DOHH2 (cell line): Measurements from ENCODE around the gene TMEM256.
"Not testable (repeated sequence)": the region's sequence is repeated elsewhere in the genome, so short reads cannot be mapped to it uniquely, and the experiment has no call there.

ENCODE experiments used
- H3F3A ChIP-seq: fragments of 200-600 bp; sonication (generic), shearing (Covaris generic); 2 replicates; pipeline ENCODE4 v1.6.0; 2016; ENCODE audit warnings: antibody characterized with exemption, mild to moderate bottlenecking; ENCODE audit not compliant: control insufficient read depth, insufficient read depth
- H3K27ac ChIP-seq: fragments of 200-600 bp; sonication (generic); 2 replicates; pipeline ENCODE4 v1.5.1; 2014; ENCODE audit warnings: low read depth, mild to moderate bottlenecking, low read length, moderate library complexity
- H3K27me3 ChIP-seq: fragments of 200-600 bp; sonication (generic); 2 replicates; pipeline ENCODE4 v1.6.1; 2014; ENCODE audit warnings: mild to moderate bottlenecking, low read length, mixed read lengths; ENCODE audit not compliant: control insufficient read depth
- H3K36me3 ChIP-seq: fragments of 200-600 bp; sonication (generic); 2 replicates; pipeline ENCODE4 v1.6.1; 2014; ENCODE audit warnings: mild to moderate bottlenecking, low read length, moderate library complexity, mixed read lengths; ENCODE audit not compliant: control insufficient read depth
- H3K4me1 ChIP-seq: fragments of 200-600 bp; sonication (generic); 2 replicates; pipeline ENCODE4 v1.6.1; 2014; ENCODE audit warnings: mild to moderate bottlenecking, low read length, mixed read lengths; ENCODE audit not compliant: control insufficient read depth
- H3K4me2 ChIP-seq: fragments of 200-600 bp; sonication (generic); 2 replicates; pipeline ENCODE4 v1.6.0; 2014; ENCODE audit warnings: mild to moderate bottlenecking, low read length, moderate library complexity
- H3K4me3 ChIP-seq: fragments of 200-600 bp; sonication (generic); 2 replicates; pipeline ENCODE4 v1.5.1; 2014; ENCODE audit warnings: mild to moderate bottlenecking, low read length, mixed read lengths
- H3K79me2 ChIP-seq: fragments of 200-600 bp; sonication (generic); 2 replicates; pipeline ENCODE4 v1.6.1; 2014; ENCODE audit warnings: mild to moderate bottlenecking, low read length, mixed read lengths; ENCODE audit not compliant: control insufficient read depth
- H3K9me2 ChIP-seq: fragments of 200-600 bp; sonication (generic); replicated peaks from 2 replicates; pipeline ENCODE4 v1.6.1; 2014; ENCODE audit warnings: mild to moderate bottlenecking, low read length, mixed read lengths; ENCODE audit not compliant: control insufficient read depth
- H3K9me3 ChIP-seq: fragments of 200-600 bp; sonication (generic); 2 replicates; pipeline ENCODE4 v1.6.1; 2014; ENCODE audit warnings: antibody characterized with exemption, low read length, mixed read lengths; ENCODE audit not compliant: control insufficient read depth, insufficient read depth
- H4K20me1 ChIP-seq: fragments of 200-600 bp; sonication (generic); 2 replicates; pipeline ENCODE4 v1.6.0; 2014; ENCODE audit warnings: low read depth, mild to moderate bottlenecking, antibody characterized with exemption, low read length, moderate library complexity; ENCODE audit not compliant: control insufficient read depth, insufficient read depth
- CTCF ChIP-seq: fragments of 200-600 bp; sonication (generic); IDR thresholded peaks from one replicate; pipeline ENCODE4 v1.5.1; 2014; ENCODE audit warnings: antibody characterized with exemption, mild to moderate bottlenecking, low read depth, low read length; ENCODE audit not compliant: poor library complexity, severe bottlenecking
- EZH2phosphoT487 ChIP-seq: fragments of 200-600 bp; sonication (generic); IDR thresholded peaks from 2 replicates; pipeline ENCODE4 v1.6.1; 2017; ENCODE audit warnings: borderline replicate concordance, mild to moderate bottlenecking, antibody characterized with exemption, low read length, moderate library complexity, mixed read lengths

The TMEM256 gene

DNA sequence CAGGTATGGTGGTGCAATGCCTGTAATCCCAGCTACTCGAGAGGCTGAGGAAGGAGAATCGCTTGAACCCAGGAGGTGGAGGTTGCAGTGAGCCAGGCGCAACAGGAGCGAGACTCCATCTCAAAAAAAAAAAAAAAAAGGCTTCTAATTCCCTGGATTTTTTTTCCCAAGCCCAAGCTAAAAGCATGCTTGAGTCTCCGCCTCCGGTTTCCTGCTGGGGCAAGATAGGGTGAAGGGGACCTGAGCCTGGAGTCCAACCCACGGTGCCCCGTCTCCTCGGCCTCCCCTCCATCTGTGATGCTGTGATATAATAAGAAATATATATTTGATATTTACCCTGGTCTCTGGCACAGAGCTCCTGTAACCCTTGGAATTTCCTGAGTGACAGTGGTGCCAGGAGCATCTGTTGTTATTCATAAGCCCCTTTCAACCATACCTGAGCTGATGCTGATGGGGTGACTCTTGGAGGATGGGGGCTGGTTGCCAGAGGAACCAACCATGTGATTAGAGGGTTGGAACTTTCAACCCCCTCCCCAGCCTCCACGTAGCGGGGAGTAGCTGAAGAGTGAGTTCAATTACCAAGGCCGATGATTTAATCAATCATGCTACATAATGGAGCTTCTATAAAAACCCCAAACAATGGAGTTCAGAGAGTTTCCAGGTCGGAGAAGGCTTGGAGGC, 35.8 kb downstream of the TMEM256 start:
- no peaks in the 10 kb centered on the region for H3K9me2 ChIP-seq
- H3K4me1 ChIP-seq, result no peaks in the 10 kb centered on the region
- no peaks in the 10 kb centered on the region for H3K9me3 ChIP-seq
- no peak overlapping the region for H3K4me3 ChIP-seq
- H4K20me1 ChIP-seq, result no peaks in the 10 kb centered on the region
- TF ChIP-seq CTCF (no peak), EZH2phosphoT487 (no peak)
- H3K27me3 ChIP-seq, result peaks cover 11% of the 10 kb centered on the region; the same call in 1 of the 2 replicates
- no peaks in the 10 kb centered on the region for H3K36me3 ChIP-seq
- H3F3A ChIP-seq, result no peaks in the 10 kb centered on the region
- no peak overlapping the region for H3K27ac ChIP-seq
- H3K4me2 ChIP-seq, result no peak overlapping the region
- H3K79me2 ChIP-seq, result no peaks in the 10 kb centered on the region

DNA sequence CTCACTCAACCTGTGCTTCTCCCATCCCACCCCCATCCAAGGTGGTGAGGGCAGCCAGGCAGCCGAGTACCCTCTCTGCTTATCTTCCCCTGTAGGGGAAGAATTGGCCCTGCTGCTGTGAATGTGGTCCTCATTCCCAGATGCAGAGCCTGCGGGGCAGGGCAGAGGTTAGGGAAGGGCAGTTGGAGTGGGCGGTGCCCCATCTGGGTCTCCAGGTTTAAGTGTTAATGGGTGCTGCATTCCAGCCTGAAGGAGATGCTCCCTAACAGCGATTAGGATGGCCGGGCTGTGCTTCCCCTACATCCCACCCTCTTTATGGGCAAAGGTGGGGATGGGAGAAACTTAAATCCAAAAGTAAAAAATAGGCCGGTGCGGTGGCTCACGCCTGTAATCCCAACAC, 36.8 kb downstream of the TMEM256 start:
- Histone ChIP-seq H3K36me3 (no peaks in the 10 kb centered on the region), H3K4me1 (no peaks in the 10 kb centered on the region)

GRCh38 chr17:7365963-7366362, 37.9 kb downstream of the TMEM256 start:
- not testable (repeated sequence) for H3K27me3 ChIP-seq, H3K4me2 ChIP-seq

More for the DNA sequence above, 36.8 kb downstream of the TMEM256 start:
- no peak overlapping the region for H3K27ac ChIP-seq
- no peaks in the 10 kb centered on the region for H3F3A ChIP-seq
- no peak for TF ChIP-seq EZH2phosphoT487
- no peak for TF ChIP-seq CTCF
- no peaks in the 10 kb centered on the region for H4K20me1 ChIP-seq
- no peaks in the 10 kb centered on the region for H3K79me2 ChIP-seq
- no peak overlapping the region for H3K4me3 ChIP-seq
- H3K27me3 ChIP-seq, result peaks cover 8% of the 10 kb centered on the region; the same call in 1 of the 2 replicates
- no peak overlapping the region for H3K4me2 ChIP-seq
- no peaks in the 10 kb centered on the region for H3K9me2 ChIP-seq
- no peaks in the 10 kb centered on the region for H3K9me3 ChIP-seq

DNA sequence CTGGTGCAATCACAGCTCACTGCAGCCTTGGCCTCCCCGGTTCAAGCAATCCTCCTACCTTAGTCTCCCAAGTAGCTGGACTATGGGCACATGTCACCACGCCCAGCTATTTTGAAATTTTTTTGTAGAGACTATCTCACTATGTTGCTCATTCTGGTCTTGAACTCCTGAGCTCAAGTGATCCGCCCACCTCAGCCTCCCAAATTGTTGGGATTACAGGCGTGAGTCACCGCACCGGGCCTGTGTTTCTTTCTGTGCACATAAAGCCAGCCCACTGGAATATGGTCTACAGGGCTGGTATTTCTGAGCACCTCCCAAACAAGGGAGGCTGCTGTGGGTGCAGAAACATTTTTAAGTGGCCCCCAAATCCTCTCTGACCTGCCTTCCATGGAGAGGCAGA, 40.6 kb downstream of the TMEM256 start:
- no peaks in the 10 kb centered on the region for H3K9me2 ChIP-seq
- H3K27ac ChIP-seq, result no peak overlapping the region
- no peaks in the 10 kb centered on the region for H3K79me2 ChIP-seq
- H3K27me3 ChIP-seq, result no peaks in the 10 kb centered on the region
- no peaks in the 10 kb centered on the region for H4K20me1 ChIP-seq
- no peaks in the 10 kb centered on the region for H3K36me3 ChIP-seq
- H3K4me3 ChIP-seq, result no peak overlapping the region
- H3K4me1 ChIP-seq, result no peaks in the 10 kb centered on the region
- no peak overlapping the region for H3K4me2 ChIP-seq
- no peak for TF ChIP-seq CTCF
- TF ChIP-seq EZH2phosphoT487, result no peak
- H3F3A ChIP-seq, result no peaks in the 10 kb centered on the region
- H3K9me3 ChIP-seq, result no peaks in the 10 kb centered on the region

More at GRCh38 chr17:7365963-7366362, 37.9 kb downstream of the TMEM256 start:
- H3K9me2 ChIP-seq, H3K79me2 ChIP-seq, H3K27ac ChIP-seq, H3K4me3 ChIP-seq, H4K20me1 ChIP-seq, H3K4me1 ChIP-seq, H3K9me3 ChIP-seq, H3F3A ChIP-seq, H3K36me3 ChIP-seq: not testable (repeated sequence)
